ENCODE data around the gene WWOX. TPM values are rescaled to one million over a fixed set of nuclear protein-coding genes. Genes with fewer than 3 reads are reported as not detected.

WWOX gene
- total RNA-seq, 1 donor from 2014 or later: 19.2 TPM

GRCh38 chr16:78659668-78660217, 560.3 kb downstream of the WWOX start:
- TF ChIP-seq CTCF (IDR thresholded peaks at IDR 0.05): no peak
- Histone ChIP-seq H3K27me3 (ENCODE audit: low read depth) (no peaks in the 10 kb centered on the region), H3K36me3 (no peaks in the 10 kb centered on the region), H3K4me1 (peaks cover 8% of the 10 kb centered on the region), H3K9me3 (no peaks in the 10 kb centered on the region), H3K27ac (no peak overlapping the region), H3K4me3 (no peak overlapping the region)
- ATAC-seq (no peak), DNase-seq (no peak)
- intact Hi-C loops (cut with DNase I): no loop called here

- no peak overlapping the region for H3K27ac ChIP-seq
- no peak for DNase-seq
- H3K36me3 ChIP-seq: no peaks in the 10 kb centered on the region
- intact Hi-C loops (cut with DNase I): no loop called here
- H3K9me3 ChIP-seq: no peaks in the 10 kb centered on the region
- no peak overlapping the region for H3K4me3 ChIP-seq
- no peak for ATAC-seq
- H3K4me1 ChIP-seq: peaks cover 8% of the 10 kb centered on the region
- no peak for TF ChIP-seq CTCF (IDR thresholded peaks at IDR 0.05)
- H3K27me3 ChIP-seq (ENCODE audit: low read depth): no peaks in the 10 kb centered on the region
Observed at GRCh38 chr16:78660795-78661194, 561.3 kb downstream of the WWOX start.

- no peaks in the 10 kb centered on the region for H3K36me3 ChIP-seq
- H3K27ac ChIP-seq: no peak overlapping the region
- intact Hi-C loops (cut with DNase I): no loop called here
- H3K4me1 ChIP-seq: peaks cover 8% of the 10 kb centered on the region
- H3K27me3 ChIP-seq (ENCODE audit: low read depth): no peaks in the 10 kb centered on the region
- H3K4me3 ChIP-seq: no peak overlapping the region
- no peak for DNase-seq
- no peaks in the 10 kb centered on the region for H3K9me3 ChIP-seq
- no peak for TF ChIP-seq CTCF (IDR thresholded peaks at IDR 0.05)
- no peak for ATAC-seq
Observed at GRCh38 chr16:78663690-78664089, 564.2 kb downstream of the WWOX start.

- Histone ChIP-seq H3K9me3 (no peaks in the 10 kb centered on the region), H3K27ac (no peak overlapping the region), H3K27me3 (ENCODE audit: low read depth) (no peaks in the 10 kb centered on the region), H3K4me1 (peaks cover 11% of the 10 kb centered on the region), H3K36me3 (no peaks in the 10 kb centered on the region), H3K4me3 (no peak overlapping the region)
- DNase-seq: no peak
- no peak for ATAC-seq
- TF ChIP-seq CTCF (IDR thresholded peaks at IDR 0.05): no peak
- intact Hi-C loops (cut with DNase I): no loop called here
Observed at GRCh38 chr16:78664811-78665772, 565.6 kb downstream of the WWOX start.

- Histone ChIP-seq H3K36me3 (no peaks in the 10 kb centered on the region), H3K27ac (no peak overlapping the region), H3K4me1 (peaks cover 14% of the 10 kb centered on the region), H3K27me3 (ENCODE audit: low read depth) (no peaks in the 10 kb centered on the region), H3K9me3 (no peaks in the 10 kb centered on the region), H3K4me3 (no peak overlapping the region)
- intact Hi-C loops (cut with DNase I): no loop called here
- ATAC-seq (no peak), DNase-seq (no peak)
- TF ChIP-seq CTCF (IDR thresholded peaks at IDR 0.05): no peak
Observed at GRCh38 chr16:78666318-78666717, 566.9 kb downstream of the WWOX start.

Measured in lower lobe of right lung (tissue), 2 donors.